HG02973 (cell line): Measurements from ENCODE around the gene SEMA3E.

Experiments used
- ATAC-seq: cut with Tn5 transposase; IDR thresholded peaks from one replicate; pipeline ENCODE4 v1.9.1; 2021; ENCODE audit warnings: moderate library complexity; ENCODE audit not compliant: unreplicated experiment

The SEMA3E gene

DNA sequence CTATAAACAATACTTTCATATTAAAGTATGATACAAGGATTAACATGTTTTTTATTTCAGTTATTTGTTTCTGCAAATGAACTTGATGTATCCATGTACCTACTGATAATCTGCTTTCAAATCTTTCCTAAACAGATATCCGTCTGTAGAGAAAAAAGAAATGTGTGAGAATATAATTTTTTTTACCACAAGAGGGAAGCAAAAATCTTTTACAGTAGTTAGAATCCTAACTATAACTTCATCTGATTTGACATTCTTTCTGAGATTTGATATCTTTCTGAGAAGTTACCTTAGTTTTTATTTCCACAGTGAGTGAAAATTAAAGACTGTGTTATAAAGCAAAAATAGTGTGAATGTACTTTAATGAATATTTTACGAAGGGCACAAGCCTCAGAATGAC is 282.3 kb downstream of the SEMA3E start:
- no peak for ATAC-seq

- no peak for ATAC-seq
These were observed 283.2 kb downstream of the SEMA3E start for GRCh38 chr7:83365746-83366145.

DNA sequence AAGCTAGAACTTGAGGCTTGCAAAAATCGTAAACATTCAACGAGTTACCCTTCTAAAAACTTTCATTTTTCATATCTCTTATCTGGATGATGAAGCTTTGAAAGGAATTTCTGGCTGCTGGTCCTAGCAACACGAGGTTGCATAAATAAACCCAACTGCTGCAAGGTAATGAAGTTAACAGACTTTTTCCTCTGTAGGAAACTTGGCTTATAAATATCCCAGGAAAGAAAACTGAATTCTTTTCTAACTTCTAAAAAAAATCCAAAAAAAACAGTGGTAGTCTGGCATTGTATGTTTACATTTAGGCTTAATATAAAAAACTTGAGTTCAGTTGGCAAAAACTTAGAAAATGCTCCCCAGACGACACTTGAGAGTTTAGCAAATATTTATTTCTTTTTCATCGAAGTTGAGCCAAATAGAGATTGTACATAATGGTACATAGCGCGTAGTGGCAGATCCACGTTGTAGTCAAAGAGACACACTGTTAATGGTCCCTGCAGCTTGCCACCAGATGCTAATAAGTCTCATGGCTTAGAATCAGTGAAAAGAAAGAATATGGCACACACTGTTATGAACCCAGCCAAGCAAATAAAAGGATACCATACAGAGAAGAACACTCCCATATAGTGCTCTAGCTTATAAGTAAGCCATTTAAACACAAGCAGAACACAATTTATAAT is 285.9 kb downstream of the SEMA3E start:
- no peak for ATAC-seq

DNA sequence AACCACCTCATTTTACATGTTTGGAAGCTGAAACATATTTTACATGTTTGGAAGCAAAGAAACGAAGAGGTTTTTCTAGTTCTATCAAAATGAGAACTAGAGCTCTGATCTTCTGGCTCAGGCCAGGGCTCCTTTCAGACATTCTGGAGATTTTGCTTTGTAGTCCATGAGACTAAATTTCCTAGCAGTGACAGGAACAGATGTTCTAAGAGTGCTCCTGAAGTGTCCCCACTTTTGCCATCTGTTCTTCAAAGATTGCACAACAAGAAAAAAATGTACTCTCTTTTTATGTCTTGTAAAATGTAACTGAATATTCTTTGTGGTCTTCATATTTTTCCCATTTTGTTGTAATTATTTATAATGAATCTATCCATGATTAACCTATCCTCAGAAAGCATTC is 289.8 kb downstream of the SEMA3E start:
- ATAC-seq = no peak

DNA sequence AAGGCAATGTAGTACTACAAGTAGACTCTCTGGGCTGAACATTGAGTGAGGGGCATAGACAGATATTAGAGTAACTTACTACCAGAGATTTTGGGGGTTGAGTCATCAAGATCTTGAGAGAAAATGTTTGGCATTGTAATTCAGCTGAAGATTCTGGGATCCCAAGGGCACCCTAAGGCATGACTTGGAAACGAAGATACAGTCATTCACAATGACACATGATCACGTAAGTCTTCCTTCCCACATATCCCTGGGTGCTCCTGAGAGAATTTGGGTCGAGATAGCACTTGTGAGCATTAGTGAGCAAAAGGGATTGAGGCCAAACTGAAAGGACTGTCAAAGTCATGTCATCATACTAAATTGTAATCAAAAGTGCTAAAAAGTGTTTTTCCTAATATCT is 293.8 kb downstream of the SEMA3E start:
- no peak for ATAC-seq

- no peak for ATAC-seq
These were observed 300.9 kb downstream of the SEMA3E start for GRCh38 chr7:83347945-83348444.

GRCh38 chr7:83339907-83340306 is 309.0 kb downstream of the SEMA3E start:
- ATAC-seq = no peak

DNA sequence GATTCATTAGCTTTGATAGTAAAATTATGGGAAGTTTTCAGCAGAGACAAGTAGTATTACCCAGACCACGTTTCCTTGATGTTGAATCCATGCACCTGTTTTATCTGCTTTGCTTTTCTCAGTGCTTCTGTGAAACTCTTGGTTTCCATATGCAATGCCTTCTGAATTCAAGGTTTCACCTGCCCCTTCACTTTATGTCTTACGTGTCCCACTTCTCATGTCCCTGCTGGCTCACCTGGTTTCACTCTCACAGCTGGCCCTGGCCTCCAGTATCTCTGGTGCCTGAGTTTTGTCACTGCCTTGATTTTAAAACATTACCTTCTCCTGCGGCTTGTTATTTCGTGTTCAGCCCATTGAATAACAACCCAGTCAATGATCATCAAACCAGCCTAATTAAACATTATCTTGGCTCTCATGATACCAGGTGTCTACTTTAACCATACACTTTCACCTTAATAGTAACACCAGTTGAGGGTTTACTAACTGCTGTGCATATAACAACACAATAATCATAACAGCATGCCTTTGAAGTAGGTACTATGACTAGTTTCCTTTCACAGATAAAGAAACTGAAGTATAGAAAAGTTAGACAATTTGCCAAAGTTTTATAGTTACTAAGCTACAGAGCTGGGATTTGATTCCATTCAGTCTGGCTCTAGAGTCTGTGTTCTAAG is 310.5 kb downstream of the SEMA3E start:
- ATAC-seq = no peak

DNA sequence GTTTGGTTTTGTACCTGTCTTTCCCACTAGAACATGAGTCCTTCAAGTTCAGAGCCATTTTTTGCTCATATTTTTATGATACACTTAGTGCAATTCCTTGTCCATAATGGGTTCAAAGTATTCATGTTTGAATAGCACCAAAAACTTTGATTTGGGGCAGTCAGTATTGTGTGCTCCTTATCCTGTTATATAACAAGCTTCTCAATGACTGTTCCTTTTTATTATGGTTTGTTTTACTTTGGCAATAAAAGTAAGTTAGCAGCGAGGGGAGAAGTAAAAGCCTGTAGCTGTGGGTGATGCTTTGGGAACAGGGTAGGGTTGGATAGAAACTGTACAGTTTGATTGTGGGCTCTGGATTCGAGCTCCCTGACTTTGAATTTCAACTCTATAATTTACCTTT is 311.9 kb downstream of the SEMA3E start:
- ATAC-seq = no peak

DNA sequence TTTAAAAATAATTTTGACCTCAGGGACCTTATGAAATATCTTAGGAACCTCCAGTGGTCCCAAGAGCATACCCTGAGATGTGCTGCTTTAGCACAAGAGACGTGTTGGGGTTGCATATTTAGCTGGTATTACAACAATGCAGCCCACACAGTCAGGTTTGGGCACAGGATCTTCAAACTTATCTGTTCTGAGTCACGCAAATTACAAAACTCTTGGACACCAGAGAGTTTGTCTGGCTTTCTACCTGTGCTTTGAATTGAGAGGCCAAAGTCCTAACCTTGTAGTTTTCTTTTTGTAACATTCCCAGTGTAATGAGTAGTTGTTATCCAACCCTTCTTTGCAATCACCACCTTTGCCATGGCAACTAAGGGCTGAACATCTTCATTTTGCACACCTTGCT is 322.7 kb downstream of the SEMA3E start:
- ATAC-seq = no peak

- no peak for ATAC-seq
These were observed 323.9 kb downstream of the SEMA3E start for GRCh38 chr7:83325083-83325482.

- ATAC-seq = no peak
These were observed 324.3 kb downstream of the SEMA3E start for GRCh38 chr7:83324596-83324995.

DNA sequence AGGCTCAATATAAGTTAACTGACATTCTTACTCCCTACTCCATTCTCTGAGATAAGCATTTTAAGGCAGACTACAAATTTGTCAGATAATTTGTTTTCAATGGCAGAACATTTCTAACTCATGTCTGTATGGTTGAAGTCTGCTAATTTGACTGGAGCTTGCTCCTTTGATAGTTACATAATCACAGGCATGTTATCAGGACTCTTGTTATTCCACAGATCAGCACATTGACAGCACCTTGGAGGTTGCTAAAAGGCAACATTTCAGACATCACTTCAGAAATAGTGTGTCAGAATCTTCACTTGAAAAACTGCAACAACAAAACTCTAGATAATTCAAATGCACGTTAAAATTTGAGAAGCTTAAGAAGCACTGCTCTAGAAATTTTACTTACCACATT is 327.9 kb downstream of the SEMA3E start:
- no peak for ATAC-seq

GRCh38 chr7:83313931-83314330 is 335.0 kb downstream of the SEMA3E start:
- ATAC-seq = no peak
